C1 segment of cervical spinal cord (tissue), 14 donors: ENCODE measurements around the gene CELSR3.

Source experiments
- DNase-seq, 14 donors: peaks; one replicate each; lab custom pipeline; 2025; lab: John Stamatoyannopoulos, UW

The CELSR3 gene, protein sequence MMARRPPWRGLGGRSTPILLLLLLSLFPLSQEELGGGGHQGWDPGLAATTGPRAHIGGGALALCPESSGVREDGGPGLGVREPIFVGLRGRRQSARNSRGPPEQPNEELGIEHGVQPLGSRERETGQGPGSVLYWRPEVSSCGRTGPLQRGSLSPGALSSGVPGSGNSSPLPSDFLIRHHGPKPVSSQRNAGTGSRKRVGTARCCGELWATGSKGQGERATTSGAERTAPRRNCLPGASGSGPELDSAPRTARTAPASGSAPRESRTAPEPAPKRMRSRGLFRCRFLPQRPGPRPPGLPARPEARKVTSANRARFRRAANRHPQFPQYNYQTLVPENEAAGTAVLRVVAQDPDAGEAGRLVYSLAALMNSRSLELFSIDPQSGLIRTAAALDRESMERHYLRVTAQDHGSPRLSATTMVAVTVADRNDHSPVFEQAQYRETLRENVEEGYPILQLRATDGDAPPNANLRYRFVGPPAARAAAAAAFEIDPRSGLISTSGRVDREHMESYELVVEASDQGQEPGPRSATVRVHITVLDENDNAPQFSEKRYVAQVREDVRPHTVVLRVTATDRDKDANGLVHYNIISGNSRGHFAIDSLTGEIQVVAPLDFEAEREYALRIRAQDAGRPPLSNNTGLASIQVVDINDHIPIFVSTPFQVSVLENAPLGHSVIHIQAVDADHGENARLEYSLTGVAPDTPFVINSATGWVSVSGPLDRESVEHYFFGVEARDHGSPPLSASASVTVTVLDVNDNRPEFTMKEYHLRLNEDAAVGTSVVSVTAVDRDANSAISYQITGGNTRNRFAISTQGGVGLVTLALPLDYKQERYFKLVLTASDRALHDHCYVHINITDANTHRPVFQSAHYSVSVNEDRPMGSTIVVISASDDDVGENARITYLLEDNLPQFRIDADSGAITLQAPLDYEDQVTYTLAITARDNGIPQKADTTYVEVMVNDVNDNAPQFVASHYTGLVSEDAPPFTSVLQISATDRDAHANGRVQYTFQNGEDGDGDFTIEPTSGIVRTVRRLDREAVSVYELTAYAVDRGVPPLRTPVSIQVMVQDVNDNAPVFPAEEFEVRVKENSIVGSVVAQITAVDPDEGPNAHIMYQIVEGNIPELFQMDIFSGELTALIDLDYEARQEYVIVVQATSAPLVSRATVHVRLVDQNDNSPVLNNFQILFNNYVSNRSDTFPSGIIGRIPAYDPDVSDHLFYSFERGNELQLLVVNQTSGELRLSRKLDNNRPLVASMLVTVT (N-terminal part only)

DNA sequence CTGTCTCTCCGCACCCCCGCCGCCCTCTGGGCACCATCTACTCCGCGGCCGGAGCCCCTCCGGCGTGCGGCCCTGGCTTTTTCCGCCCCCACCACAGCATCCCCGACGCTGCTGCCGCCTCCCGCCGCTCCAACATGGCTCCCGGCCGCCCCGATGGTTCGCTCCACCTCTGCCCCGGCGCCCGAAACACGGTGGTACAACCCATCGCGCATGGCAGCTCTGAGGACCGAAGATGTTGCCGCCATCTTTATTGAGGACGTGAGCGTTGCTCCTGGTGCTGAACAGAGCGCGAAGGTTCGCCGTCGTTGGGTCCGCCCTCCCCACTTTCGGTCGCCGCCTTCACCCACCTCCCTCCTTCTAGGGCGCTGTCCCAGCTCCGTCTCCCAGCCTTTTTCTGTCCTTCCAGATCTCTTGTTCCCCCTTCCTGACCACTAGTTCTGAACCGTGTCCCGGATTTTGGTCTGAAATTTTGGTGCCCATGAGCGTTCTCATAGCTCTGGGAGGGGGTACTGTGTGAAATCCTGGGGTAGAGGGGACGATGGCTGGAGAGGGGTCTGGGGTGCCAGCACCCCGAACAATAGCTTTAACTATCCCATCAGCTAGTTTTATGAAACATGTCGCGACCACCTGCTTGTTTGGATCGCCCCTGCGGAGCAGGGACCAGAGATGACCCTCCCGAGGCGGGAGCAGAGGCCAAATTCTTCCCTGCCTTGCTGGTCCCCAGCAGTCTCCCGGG lies at the start of gene CELSR3:
CELSR3 (minus strand) TSS at position 134 of the 736 bp plus-strand sequence. CDS start 252 bp downstream, outside the sequence.
- DNase-seq = peak in 13 of 14 donors; percentile 4 to 85 (median 64)

DNA sequence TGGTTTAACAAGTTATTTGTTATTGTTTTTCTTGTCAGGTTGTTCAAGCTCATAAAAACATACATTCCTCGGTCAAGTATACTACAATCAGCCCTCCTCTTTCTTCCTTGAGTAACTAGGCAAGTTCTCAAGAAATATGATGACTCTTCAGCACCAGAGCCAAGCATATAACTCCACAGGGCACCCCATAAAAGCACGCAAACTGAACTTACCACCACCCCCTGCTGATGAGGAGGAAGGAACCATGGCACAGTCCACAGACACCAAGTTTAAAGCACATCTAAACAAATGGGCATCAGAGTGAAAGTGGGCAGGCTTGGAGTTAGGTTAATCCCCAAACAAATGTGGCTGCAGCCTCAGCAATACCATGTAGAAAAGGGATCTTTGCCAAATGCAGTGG lies 49.0 kb upstream of the CELSR3 start:
- no peak for DNase-seq

- DNase-seq = peak in 2 of 14 donors; percentile 10 to 40
These were observed 46.4 kb upstream of the CELSR3 start for GRCh38 chr3:48709051-48709461.

- no peak for DNase-seq
These were observed 45.8 kb upstream of the CELSR3 start for GRCh38 chr3:48708481-48708889.

GRCh38 chr3:48707157-48707556 lies 44.5 kb upstream of the CELSR3 start:
- DNase-seq = no peak

DNA sequence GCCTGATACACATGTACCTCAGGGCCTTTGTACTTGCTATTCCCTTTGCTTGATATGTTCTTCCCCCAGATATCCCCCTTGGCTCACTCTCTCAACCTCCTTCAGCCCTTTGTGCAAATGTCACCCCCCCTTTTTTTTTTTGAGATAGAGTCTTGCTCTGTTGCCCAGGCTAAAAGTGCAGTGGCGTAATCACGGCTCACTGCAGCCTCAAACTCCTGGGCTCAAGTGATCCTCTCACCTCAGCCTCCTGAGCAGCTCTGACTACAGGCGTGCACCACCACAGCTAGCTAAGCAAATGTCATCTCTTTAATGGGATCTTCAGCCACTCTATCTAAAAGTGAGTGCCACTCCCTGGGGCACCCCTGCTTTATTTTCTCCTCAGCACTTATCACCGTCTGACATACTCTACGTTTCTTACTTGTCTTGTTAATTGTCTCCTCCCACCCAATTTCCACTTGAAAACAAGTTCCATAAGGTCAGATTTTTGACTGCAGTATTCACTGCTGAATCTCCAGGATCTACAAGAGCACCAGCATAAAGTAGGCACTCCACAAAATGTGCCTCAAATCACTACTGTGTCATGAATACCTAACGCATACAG lies 39.7 kb upstream of the CELSR3 start:
- no peak for DNase-seq

GRCh38 chr3:48700731-48701405 lies 38.2 kb upstream of the CELSR3 start:
- DNase-seq = no peak

- DNase-seq = no peak
These were observed 36.2 kb upstream of the CELSR3 start for GRCh38 chr3:48698891-48699290.

- DNase-seq = no peak
These were observed 35.3 kb upstream of the CELSR3 start for GRCh38 chr3:48697952-48698351.

DNA sequence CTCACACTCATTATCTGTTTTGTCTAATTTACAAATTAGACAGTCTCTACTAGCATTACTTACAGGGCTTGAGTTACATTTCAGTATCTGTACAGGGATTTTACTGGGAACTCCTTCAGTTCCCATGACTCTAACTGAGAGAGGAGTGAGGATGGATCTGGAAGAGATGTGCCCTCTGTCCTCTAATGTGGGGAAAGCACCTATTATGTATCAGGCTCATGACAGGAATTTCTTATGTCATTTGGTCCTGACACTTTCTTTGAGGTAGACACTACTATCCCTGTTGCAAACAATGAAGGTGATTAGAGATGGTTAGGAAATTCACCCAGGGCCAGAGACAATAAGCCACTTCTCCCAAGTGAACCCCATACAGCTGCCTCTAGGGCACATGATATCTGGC lies 33.9 kb upstream of the CELSR3 start:
- DNase-seq = no peak

DNA sequence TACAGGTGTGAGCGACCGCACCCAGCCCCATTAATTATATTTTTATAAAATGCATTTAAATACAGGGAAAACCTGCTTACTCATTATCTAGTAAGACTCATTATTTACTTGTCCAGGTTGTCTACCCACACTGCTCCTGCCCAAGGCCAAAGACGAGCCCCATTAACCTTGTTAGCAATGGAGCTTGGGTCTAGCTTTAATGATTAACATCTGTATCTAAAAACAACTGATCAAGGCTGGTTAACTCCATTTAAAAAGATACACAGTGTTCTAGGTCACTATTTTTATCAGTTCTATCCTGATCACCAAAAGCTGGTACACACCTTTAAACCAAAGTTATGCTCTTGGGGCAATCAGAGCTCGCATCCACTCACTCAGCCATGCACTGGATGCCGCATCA lies 33.5 kb upstream of the CELSR3 start:
- no peak for DNase-seq

GRCh38 chr3:48695393-48695753 lies 32.7 kb upstream of the CELSR3 start:
- DNase-seq = peak in 2 of 14 donors; percentile 43 to 50

- DNase-seq = peak in 11 of 14 donors; percentile 22 to 70 (median 51)
These were observed 32.1 kb upstream of the CELSR3 start for GRCh38 chr3:48694610-48695392.

DNA sequence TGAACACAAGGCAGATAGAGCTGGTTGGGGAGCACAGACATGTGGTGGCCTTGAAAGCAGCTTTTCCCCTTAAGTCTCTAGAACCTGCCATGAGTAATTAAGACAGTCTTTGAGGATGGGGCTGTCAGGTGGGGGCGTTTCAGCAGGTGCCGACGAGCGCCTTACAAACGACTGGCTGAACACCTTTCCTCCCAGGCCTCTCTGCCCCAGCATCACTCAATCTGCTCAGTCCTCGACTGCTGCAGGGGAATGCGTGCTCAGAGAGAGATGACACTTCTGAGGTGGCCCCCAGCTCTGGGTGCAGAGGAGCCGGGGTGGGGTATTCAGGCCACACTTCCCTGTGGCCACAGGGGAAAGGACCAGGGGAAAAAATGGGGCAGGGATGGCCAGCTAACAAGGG lies 31.1 kb upstream of the CELSR3 start:
- no peak for DNase-seq

DNA sequence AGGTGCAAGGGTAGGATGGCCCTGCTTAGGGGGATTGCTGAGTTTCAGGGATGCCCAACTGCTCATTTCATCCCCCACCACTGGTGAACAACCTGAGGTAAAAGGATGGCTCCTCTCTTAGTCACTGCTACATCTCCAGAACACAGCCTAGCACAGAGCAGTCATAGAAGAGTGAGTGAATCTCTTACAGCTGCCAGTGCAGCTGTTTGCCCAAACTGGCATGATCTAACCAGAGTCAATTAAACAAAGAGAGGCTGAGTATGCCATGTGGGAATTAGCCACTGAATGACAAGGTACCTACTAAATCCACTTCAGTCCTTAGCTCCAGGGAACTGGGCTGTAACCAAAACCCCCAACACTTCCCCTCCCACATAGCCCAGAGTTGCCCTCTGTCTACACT lies 29.9 kb upstream of the CELSR3 start:
- DNase-seq = no peak

GRCh38 chr3:48690846-48691458 lies 28.3 kb upstream of the CELSR3 start:
- no peak for DNase-seq

GRCh38 chr3:48689384-48689783 lies 26.7 kb upstream of the CELSR3 start:
- no peak for DNase-seq

DNA sequence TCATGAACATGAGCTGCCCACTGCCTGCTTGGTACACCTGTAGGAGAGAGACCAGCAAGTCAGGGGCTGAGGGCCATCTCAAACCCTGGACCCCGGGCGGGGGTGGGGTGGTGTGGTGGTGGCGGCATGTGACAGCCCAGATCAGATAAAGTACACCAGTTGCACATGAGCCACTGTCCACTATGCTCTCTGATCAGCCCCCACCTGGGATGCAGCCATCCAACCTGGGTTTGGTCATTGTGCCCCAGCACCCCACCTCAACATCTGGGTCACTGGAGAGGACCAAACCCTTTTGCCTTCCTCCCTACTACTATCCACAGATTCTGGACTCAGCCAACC lies 26.0 kb upstream of the CELSR3 start:
- DNase-seq = no peak
